GM21619 (cell line): ENCODE results near the gene FGF11.
"Not testable (repeated sequence)": the region's sequence is repeated elsewhere in the genome, so short reads cannot be mapped to it uniquely, and the experiment has no call there.

Experiments
- ATAC-seq: cut with Tn5 transposase; IDR thresholded peaks from one replicate; pipeline ENCODE4 v1.9.1; 2021; ENCODE audit not compliant: unreplicated experiment

Gene FGF11

GRCh38 chr17:7478276-7479212 lies 39.2 kb downstream of the FGF11 start:
- no peak for ATAC-seq

- ATAC-seq = no peak
Measured at GRCh38 chr17:7479213-7480088, 40.1 kb downstream of the FGF11 start, which contains the start of gene ZBTB4. Gene ZBTB4, minus strand, starts transcription at chr17:7479631. Its CDS starts 12,830 bp downstream, at chr17:7466801.

- ATAC-seq = no peak
Measured at GRCh38 chr17:7480089-7480384, 40.7 kb downstream of the FGF11 start.

- not testable (repeated sequence) for ATAC-seq
Measured at GRCh38 chr17:7481275-7481674, 42.0 kb downstream of the FGF11 start, which contains the start of gene SLC35G6. Gene SLC35G6, plus strand, starts transcription at chr17:7481446. Its CDS starts 71 bp downstream, at chr17:7481517.

- ATAC-seq = not testable (repeated sequence)
Measured at GRCh38 chr17:7481842-7482741, 42.8 kb downstream of the FGF11 start.

GRCh38 chr17:7482742-7483088 lies 43.4 kb downstream of the FGF11 start:
- not testable (repeated sequence) for ATAC-seq

- peak; percentile 29 for ATAC-seq
Measured at GRCh38 chr17:7483255-7484066, 44.1 kb downstream of the FGF11 start.

- peak; percentile 61 for ATAC-seq
Measured at GRCh38 chr17:7484067-7484918, 45.0 kb downstream of the FGF11 start, which contains the start of gene POLR2A. Gene POLR2A, plus strand, starts transcription at chr17:7484366.

- ATAC-seq = no peak
Measured at GRCh38 chr17:7484919-7485377, 45.6 kb downstream of the FGF11 start.

GRCh38 chr17:7486181-7486580 lies 46.9 kb downstream of the FGF11 start:
- no peak for ATAC-seq

- no peak for ATAC-seq
Measured at GRCh38 chr17:7490144-7490543, 50.8 kb downstream of the FGF11 start.

GRCh38 chr17:7491583-7491982 lies 52.3 kb downstream of the FGF11 start:
- no peak for ATAC-seq

GRCh38 chr17:7493941-7494340 lies 54.6 kb downstream of the FGF11 start:
- ATAC-seq = no peak
